ENCODE results near the gene LRRC14B. TPM values are rescaled to one million over a fixed set of nuclear protein-coding genes. Genes with fewer than 3 reads are reported as not detected.

LRRC14B gene
- total RNA-seq, 1 donor from 2014 or later: not detected

DNA sequence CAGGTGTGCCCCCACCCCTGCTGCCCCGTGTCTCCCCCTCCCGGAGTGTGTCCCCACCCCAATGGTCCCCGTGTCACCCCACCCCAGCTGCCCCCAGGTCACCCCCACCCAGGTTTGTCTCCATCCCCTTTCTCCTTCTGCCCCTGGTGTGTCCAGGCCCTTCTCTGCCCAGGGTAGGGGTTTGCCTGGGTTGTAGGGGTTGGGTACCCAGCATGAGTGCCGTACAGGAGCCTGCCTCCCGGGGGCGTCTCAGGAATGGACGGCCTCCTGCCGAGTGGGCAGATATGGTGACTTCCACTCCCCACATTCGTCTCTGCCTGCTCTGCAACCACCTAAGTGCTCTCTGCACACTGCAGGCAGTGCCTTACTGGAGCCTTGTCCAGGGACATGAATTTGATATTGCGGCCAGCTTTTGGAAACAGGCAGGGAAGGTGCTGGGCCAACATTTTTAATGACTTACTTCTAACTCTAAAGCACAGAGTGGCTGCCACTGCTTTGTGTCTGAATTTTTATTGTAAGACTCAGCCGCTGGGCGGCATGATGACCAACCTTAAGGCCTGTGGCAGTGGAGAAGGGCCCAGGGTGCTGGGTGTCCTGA lies 6.7 kb downstream of the LRRC14B start:
- Histone ChIP-seq H3F3A (ENCODE audit: low read depth) (peaks cover 3% of the 10 kb centered on the region), H3K4me1 (peaks cover 19% of the 10 kb centered on the region), H3K27me3 (no peaks in the 10 kb centered on the region), H4K20me1 (ENCODE audit: low read depth) (peaks cover 32% of the 10 kb centered on the region), H3K4me3 (no peak overlapping the region), H3K9ac (no peak overlapping the region), H3K79me2 (ENCODE audit: low read depth) (peaks cover 10% of the 10 kb centered on the region), H3K4me2 (no peak overlapping the region), H2AFZ (replicated peaks) (no peak overlapping the region), H3K36me3 (no peaks in the 10 kb centered on the region), H3K9me3 (ENCODE audit: low read depth) (no peaks in the 10 kb centered on the region), H3K27ac (no peak overlapping the region)
- Mint-ChIP-seq H3K9me3 (no peaks in the 10 kb centered on the region), H3K4me3 (no peak overlapping the region), H3K4me1 (peaks cover 33% of the 10 kb centered on the region), H3K36me3 (peaks cover 2% of the 10 kb centered on the region), H3K27me3 (ENCODE audit: insufficient read depth, low read depth) (peaks cover 6% of the 10 kb centered on the region), H3K27ac (no peak overlapping the region)
- DNase-seq (ENCODE audit: low spot score): no peak
- TF ChIP-seq EZH2 (IDR thresholded peaks at IDR 0.05) (no peak), EZH2phosphoT487 (IDR thresholded peaks at IDR 0.05) (no peak)
- TF ChIP-seq, protein P1, sequence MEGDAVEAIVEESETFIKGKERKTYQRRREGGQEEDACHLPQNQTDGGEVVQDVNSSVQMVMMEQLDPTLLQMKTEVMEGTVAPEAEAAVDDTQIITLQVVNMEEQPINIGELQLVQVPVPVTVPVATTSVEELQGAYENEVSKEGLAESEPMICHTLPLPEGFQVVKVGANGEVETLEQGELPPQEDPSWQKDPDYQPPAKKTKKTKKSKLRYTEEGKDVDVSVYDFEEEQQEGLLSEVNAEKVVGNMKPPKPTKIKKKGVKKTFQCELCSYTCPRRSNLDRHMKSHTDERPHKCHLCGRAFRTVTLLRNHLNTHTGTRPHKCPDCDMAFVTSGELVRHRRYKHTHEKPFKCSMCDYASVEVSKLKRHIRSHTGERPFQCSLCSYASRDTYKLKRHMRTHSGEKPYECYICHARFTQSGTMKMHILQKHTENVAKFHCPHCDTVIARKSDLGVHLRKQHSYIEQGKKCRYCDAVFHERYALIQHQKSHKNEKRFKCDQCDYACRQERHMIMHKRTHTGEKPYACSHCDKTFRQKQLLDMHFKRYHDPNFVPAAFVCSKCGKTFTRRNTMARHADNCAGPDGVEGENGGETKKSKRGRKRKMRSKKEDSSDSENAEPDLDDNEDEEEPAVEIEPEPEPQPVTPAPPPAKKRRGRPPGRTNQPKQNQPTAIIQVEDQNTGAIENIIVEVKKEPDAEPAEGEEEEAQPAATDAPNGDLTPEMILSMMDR (IDR thresholded peaks at IDR 0.05): no peak

DNA sequence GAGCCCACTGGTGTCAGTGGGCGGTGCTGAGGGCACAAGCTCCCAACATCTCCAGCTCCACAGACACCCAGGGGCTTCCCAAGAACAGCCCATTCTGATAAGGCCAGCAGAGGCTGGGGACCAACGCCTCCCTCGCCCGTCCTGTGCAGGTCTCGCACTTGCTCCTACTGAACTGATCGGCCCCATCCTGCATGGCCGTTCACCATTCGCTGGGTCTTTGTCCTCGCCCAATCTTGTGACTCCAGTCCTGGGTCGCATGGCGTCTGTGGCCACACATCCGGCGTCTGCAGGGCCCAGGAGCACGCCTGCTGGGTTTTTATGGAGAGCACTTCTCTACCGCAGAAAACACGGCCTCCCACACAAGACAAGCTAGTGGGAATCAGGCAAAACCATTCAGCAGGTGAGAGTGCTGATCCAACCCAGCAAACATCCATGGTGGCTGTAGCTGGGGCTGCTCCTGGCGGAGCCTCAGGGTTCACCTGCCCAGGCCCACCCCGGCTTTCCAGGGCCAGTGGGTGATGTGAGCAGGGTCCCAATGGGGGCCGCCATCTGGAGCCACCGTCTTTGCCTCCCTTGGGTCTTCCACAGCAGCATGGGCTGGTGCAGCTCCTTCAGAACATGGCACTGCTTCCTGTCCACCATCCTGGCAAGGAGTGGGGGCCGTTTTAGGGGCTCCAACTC lies 7.4 kb downstream of the LRRC14B start:
- Mint-ChIP-seq H3K36me3 (peaks cover 3% of the 10 kb centered on the region), H3K4me1 (peaks cover 33% of the 10 kb centered on the region), H3K9me3 (no peaks in the 10 kb centered on the region), H3K27me3 (ENCODE audit: insufficient read depth, low read depth) (peaks cover 9% of the 10 kb centered on the region), H3K27ac (peak overlapping the region; percentile 42), H3K4me3 (no peak overlapping the region)
- Histone ChIP-seq H3K4me2 (no peak overlapping the region), H2AFZ (replicated peaks) (no peak overlapping the region), H3K4me1 (peaks cover 19% of the 10 kb centered on the region), H3K27ac (no peak overlapping the region), H3F3A (ENCODE audit: low read depth) (peaks cover 3% of the 10 kb centered on the region), H3K36me3 (no peaks in the 10 kb centered on the region), H4K20me1 (ENCODE audit: low read depth) (peaks cover 32% of the 10 kb centered on the region), H3K27me3 (no peaks in the 10 kb centered on the region), H3K4me3 (no peak overlapping the region), H3K9ac (no peak overlapping the region), H3K79me2 (ENCODE audit: low read depth) (peaks cover 10% of the 10 kb centered on the region), H3K9me3 (ENCODE audit: low read depth) (no peaks in the 10 kb centered on the region)
- no peak for TF ChIP-seq EZH2phosphoT487 (IDR thresholded peaks at IDR 0.05)
- no peak for TF ChIP-seq EZH2 (IDR thresholded peaks at IDR 0.05)
- TF ChIP-seq, protein P1 (IDR thresholded peaks at IDR 0.05): no peak
- no peak for DNase-seq (ENCODE audit: low spot score)

DNA sequence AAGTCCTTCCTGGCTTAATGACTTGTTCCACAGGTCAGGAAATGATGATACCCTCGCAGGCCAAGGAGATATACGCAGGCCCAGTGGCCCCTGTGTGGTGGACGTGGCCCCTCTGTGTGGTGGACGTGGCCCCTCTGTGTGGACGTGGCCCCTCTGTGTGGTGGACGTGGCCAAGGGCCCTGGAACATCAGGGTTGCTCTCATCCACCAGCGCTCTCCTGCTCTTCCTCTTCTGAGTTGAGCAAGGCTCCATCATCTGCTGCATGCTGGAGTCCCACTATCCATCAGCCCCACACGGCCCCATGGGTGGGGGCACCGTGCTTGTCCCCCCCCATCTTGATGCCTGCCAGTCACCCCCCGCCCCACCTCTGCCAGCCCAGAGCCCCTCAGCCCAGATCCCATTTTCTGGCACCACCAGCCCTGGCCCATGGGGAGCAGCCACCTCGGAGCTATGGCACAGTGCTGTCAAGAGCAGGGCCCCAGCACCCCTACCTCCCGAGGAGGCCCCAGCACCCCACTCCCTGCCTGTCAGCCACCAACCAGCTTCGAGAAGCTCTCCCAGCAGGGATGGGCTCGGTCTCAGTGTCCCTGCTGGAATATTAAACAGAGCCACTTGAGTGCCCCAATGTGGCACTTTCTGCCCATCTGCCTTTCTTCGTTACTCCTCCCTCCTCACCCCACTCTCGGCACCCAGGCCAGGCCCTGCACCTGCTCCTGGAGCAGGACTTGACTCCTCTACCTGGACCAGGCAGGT lies 8.1 kb downstream of the LRRC14B start:
- Mint-ChIP-seq H3K27ac (no peak overlapping the region), H3K27me3 (ENCODE audit: insufficient read depth, low read depth) (peaks cover 9% of the 10 kb centered on the region), H3K36me3 (peaks cover 6% of the 10 kb centered on the region), H3K4me3 (no peak overlapping the region), H3K4me1 (peaks cover 33% of the 10 kb centered on the region), H3K9me3 (no peaks in the 10 kb centered on the region)
- no peak overlapping the region for H3K27ac ChIP-seq
- no peak overlapping the region for H3K4me2 ChIP-seq
- H2AFZ ChIP-seq (replicated peaks): no peak overlapping the region
- H3K4me3 ChIP-seq: no peak overlapping the region
- peaks cover 10% of the 10 kb centered on the region for H3K79me2 ChIP-seq (ENCODE audit: low read depth)
- TF ChIP-seq EZH2phosphoT487 (IDR thresholded peaks at IDR 0.05) (no peak), EZH2 (IDR thresholded peaks at IDR 0.05) (no peak)
- TF ChIP-seq, protein P1 (IDR thresholded peaks at IDR 0.05): no peak
- H3K36me3 ChIP-seq: no peaks in the 10 kb centered on the region
- H3K9ac ChIP-seq: no peak overlapping the region
- peaks cover 19% of the 10 kb centered on the region for H3K4me1 ChIP-seq
- H3K9me3 ChIP-seq (ENCODE audit: low read depth): no peaks in the 10 kb centered on the region
- no peaks in the 10 kb centered on the region for H3K27me3 ChIP-seq
- no peak for DNase-seq (ENCODE audit: low spot score)
- peaks cover 32% of the 10 kb centered on the region for H4K20me1 ChIP-seq (ENCODE audit: low read depth)
- peaks cover 3% of the 10 kb centered on the region for H3F3A ChIP-seq (ENCODE audit: low read depth)

All from neural progenitor cell (in vitro differentiated cells).